DND-41 (cell line): ENCODE results near the gene TMTC2.

Experiments used
- ATAC-seq: fragments of 200-7000 bp; cut with Tn5 transposase; 3 replicates; pipeline ENCODE4 v1.9.1; 2021; ENCODE audit warnings: low read depth; ENCODE audit not compliant: insufficient read depth
- DNase-seq: peaks from one replicate; pipeline ENCODE4 v3.0.0-alpha.2; 2020
- H2AFZ ChIP-seq: 2 replicates; pipeline ENCODE4 v1.6.0; 2012; ENCODE audit warnings: low read depth, low read length
- H3K27ac ChIP-seq: 2 replicates; pipeline ENCODE4 v1.5.1; 2012; ENCODE audit warnings: low read length, inconsistent platforms
- H3K27me3 ChIP-seq: fragments of 200-600 bp; sonication (generic); 2 replicates; pipeline ENCODE4 v1.6.0; 2012; ENCODE audit warnings: low read length, mild to moderate bottlenecking, inconsistent platforms; ENCODE audit not compliant: insufficient read depth, poor library complexity
- H3K36me3 ChIP-seq: 2 replicates; pipeline ENCODE4 v1.5.1; 2012; ENCODE audit warnings: low read length, inconsistent platforms; ENCODE audit not compliant: insufficient read depth
- H3K4me1 ChIP-seq: 2 replicates; pipeline ENCODE4 v1.5.1; 2012; ENCODE audit warnings: mild to moderate bottlenecking, low read length; ENCODE audit not compliant: insufficient read depth
- H3K4me2 ChIP-seq: 2 replicates; pipeline ENCODE4 v1.6.0; 2012; ENCODE audit warnings: mild to moderate bottlenecking, moderate library complexity, low read length, inconsistent platforms; ENCODE audit not compliant: insufficient read depth
- H3K4me3 ChIP-seq, 2 experiments: fragments of 200-600 bp in 1 of 2; shearing (Covaris generic) in 1 of 2; 2 replicates each; pipeline ENCODE4 v1.5.1; 2012 to 2016; ENCODE audit warnings: inconsistent platforms in 2 of 2, low read length in 2 of 2, mild to moderate bottlenecking in 2 of 2, low read depth in 1 of 2, moderate library complexity in 1 of 2
- H3K79me2 ChIP-seq: 2 replicates; pipeline ENCODE4 v1.6.0; 2012; ENCODE audit warnings: low read length, inconsistent platforms; ENCODE audit not compliant: insufficient read depth
- H3K9ac ChIP-seq: 2 replicates; pipeline ENCODE4 v1.6.0; 2012; ENCODE audit warnings: low read depth, mild to moderate bottlenecking, inconsistent platforms, low read length, moderate library complexity
- H3K9me3 ChIP-seq: 2 replicates; pipeline ENCODE4 v1.5.1; 2012; ENCODE audit warnings: low read length, moderate library complexity, mild to moderate bottlenecking, inconsistent platforms; ENCODE audit not compliant: insufficient read depth, severe bottlenecking
- H4K20me1 ChIP-seq: 2 replicates; pipeline ENCODE4 v1.6.0; 2012; ENCODE audit warnings: low read length; ENCODE audit not compliant: insufficient read depth
- CTCF ChIP-seq: IDR thresholded peaks from 2 replicates; pipeline ENCODE4 v1.5.1; 2012; ENCODE audit warnings: borderline replicate concordance, low read length, moderate library complexity, mild to moderate bottlenecking; ENCODE audit not compliant: poor library complexity, severe bottlenecking; ENCODE audit errors: extremely low read depth
- EZH2 ChIP-seq: IDR thresholded peaks from 3 replicates; pipeline ENCODE4 v1.6.1; 2012; ENCODE audit warnings: borderline replicate concordance, low read depth, mild to moderate bottlenecking, moderate library complexity, low read length, inconsistent platforms; ENCODE audit not compliant: severe bottlenecking

Gene TMTC2

GRCh38 chr12:83036847-83037246 is 350.1 kb downstream of the TMTC2 start:
- H3K79me2 ChIP-seq = no peaks in the 10 kb centered on the region
- ATAC-seq = no peak
- no peak for TF ChIP-seq CTCF
- TF ChIP-seq EZH2 = no peak
- no peak overlapping the region for H3K4me2 ChIP-seq
- H3K36me3 ChIP-seq = no peaks in the 10 kb centered on the region
- no peak overlapping the region for H3K9ac ChIP-seq
- no peak overlapping the region for H3K4me3 ChIP-seq
- H2AFZ ChIP-seq = no peak overlapping the region
- no peaks in the 10 kb centered on the region for H3K27me3 ChIP-seq
- no peak for DNase-seq
- H4K20me1 ChIP-seq = no peaks in the 10 kb centered on the region
- H3K9me3 ChIP-seq = no peaks in the 10 kb centered on the region
- no peaks in the 10 kb centered on the region for H3K4me1 ChIP-seq
- no peak overlapping the region for H3K27ac ChIP-seq

- Histone ChIP-seq H3K4me1 (no peaks in the 10 kb centered on the region), H4K20me1 (no peaks in the 10 kb centered on the region), H3K4me2 (no peak overlapping the region), H3K4me3 (no peak overlapping the region), H3K36me3 (no peaks in the 10 kb centered on the region), H3K27me3 (no peaks in the 10 kb centered on the region), H2AFZ (no peak overlapping the region), H3K9ac (no peak overlapping the region), H3K27ac (no peak overlapping the region), H3K9me3 (no peaks in the 10 kb centered on the region), H3K79me2 (no peaks in the 10 kb centered on the region)
- no peak for DNase-seq
- ATAC-seq = no peak
- TF ChIP-seq EZH2 (no peak), CTCF (no peak)
Measured at GRCh38 chr12:83039413-83039812, 352.7 kb downstream of the TMTC2 start.

GRCh38 chr12:83040339-83040738 is 353.6 kb downstream of the TMTC2 start:
- Histone ChIP-seq H3K36me3 (no peaks in the 10 kb centered on the region), H3K4me1 (no peaks in the 10 kb centered on the region), H3K27me3 (no peaks in the 10 kb centered on the region), H3K9me3 (no peaks in the 10 kb centered on the region), H3K27ac (no peak overlapping the region), H3K79me2 (no peaks in the 10 kb centered on the region), H3K4me3 (no peak overlapping the region), H2AFZ (no peak overlapping the region), H3K4me2 (no peak overlapping the region), H4K20me1 (no peaks in the 10 kb centered on the region), H3K9ac (no peak overlapping the region)
- no peak for DNase-seq
- TF ChIP-seq EZH2 (no peak), CTCF (no peak)
- ATAC-seq = no peak

- Histone ChIP-seq H2AFZ (no peak overlapping the region), H3K9me3 (no peaks in the 10 kb centered on the region), H3K27ac (no peak overlapping the region), H3K4me2 (no peak overlapping the region), H3K9ac (no peak overlapping the region), H3K4me3 (no peak overlapping the region), H4K20me1 (no peaks in the 10 kb centered on the region), H3K4me1 (no peaks in the 10 kb centered on the region), H3K79me2 (no peaks in the 10 kb centered on the region), H3K36me3 (no peaks in the 10 kb centered on the region), H3K27me3 (no peaks in the 10 kb centered on the region)
- TF ChIP-seq EZH2 (no peak), CTCF (no peak)
- no peak for DNase-seq
- no peak for ATAC-seq
Measured at GRCh38 chr12:83040991-83041390, 354.3 kb downstream of the TMTC2 start.
